ENCODE results near the gene JARID2.

Gene JARID2

GRCh38 chr6:15513801-15514711 is 268.2 kb downstream of the JARID2 start:
- no peak for DNase-seq (ENCODE audit: low read depth in 3 of 3, low spot score in 1 of 3)

GRCh38 chr6:15515226-15515625 is 269.4 kb downstream of the JARID2 start:
- DNase-seq (ENCODE audit: low read depth in 3 of 3, low spot score in 1 of 3) = no peak

- no peak for DNase-seq (ENCODE audit: low read depth in 3 of 3, low spot score in 1 of 3)
Measured at GRCh38 chr6:15515660-15516375, 269.9 kb downstream of the JARID2 start.

- no peak for DNase-seq (ENCODE audit: low read depth in 3 of 3, low spot score in 1 of 3)
Measured at GRCh38 chr6:15516378-15516777, 270.5 kb downstream of the JARID2 start.

- no peak for DNase-seq (ENCODE audit: low read depth in 3 of 3, low spot score in 1 of 3)
Measured at GRCh38 chr6:15516923-15517560, 271.2 kb downstream of the JARID2 start.

- DNase-seq (ENCODE audit: low read depth in 3 of 3, low spot score in 1 of 3) = no peak
Measured at GRCh38 chr6:15517600-15517999, 271.7 kb downstream of the JARID2 start.

- DNase-seq (ENCODE audit: low read depth in 3 of 3, low spot score in 1 of 3) = no peak
Measured at GRCh38 chr6:15518057-15518456, 272.2 kb downstream of the JARID2 start.

- no peak for DNase-seq (ENCODE audit: low read depth in 3 of 3, low spot score in 1 of 3)
Measured at GRCh38 chr6:15518878-15519277, 273.0 kb downstream of the JARID2 start.

- DNase-seq (ENCODE audit: low read depth in 3 of 3, low spot score in 1 of 3) = no peak
Measured at GRCh38 chr6:15519681-15520080, 273.8 kb downstream of the JARID2 start.

- DNase-seq (ENCODE audit: low read depth in 3 of 3, low spot score in 1 of 3) = no peak
Measured at GRCh38 chr6:15520626-15521203, 274.8 kb downstream of the JARID2 start.

GRCh38 chr6:15521582-15521981 is 275.7 kb downstream of the JARID2 start:
- DNase-seq (ENCODE audit: low read depth in 3 of 3, low spot score in 1 of 3) = no peak

- DNase-seq (ENCODE audit: low read depth in 3 of 3, low spot score in 1 of 3) = no peak
Measured at GRCh38 chr6:15522026-15522425, 276.2 kb downstream of the JARID2 start.

GRCh38 chr6:15522427-15522826 is 276.6 kb downstream of the JARID2 start:
- DNase-seq (ENCODE audit: low read depth in 3 of 3, low spot score in 1 of 3) = no peak

- no peak for DNase-seq (ENCODE audit: low read depth in 3 of 3, low spot score in 1 of 3)
Measured at GRCh38 chr6:15522856-15523529, 277.1 kb downstream of the JARID2 start.

GRCh38 chr6:15523679-15524630 is 278.1 kb downstream of the JARID2 start:
- DNase-seq (ENCODE audit: low read depth in 3 of 3, low spot score in 1 of 3) = no peak

- no peak for DNase-seq (ENCODE audit: low read depth in 3 of 3, low spot score in 1 of 3)
Measured at GRCh38 chr6:15524861-15525401, 279.1 kb downstream of the JARID2 start.

- DNase-seq (ENCODE audit: low read depth in 3 of 3, low spot score in 1 of 3) = no peak
Measured at GRCh38 chr6:15526212-15526701, 280.4 kb downstream of the JARID2 start.

GRCh38 chr6:15527838-15528617 is 282.2 kb downstream of the JARID2 start:
- no peak for DNase-seq (ENCODE audit: low read depth in 3 of 3, low spot score in 1 of 3)

- DNase-seq (ENCODE audit: low read depth in 3 of 3, low spot score in 1 of 3) = no peak
Measured at GRCh38 chr6:15528870-15529269, 283.0 kb downstream of the JARID2 start.

Measured in stimulated activated CD4-positive, alpha-beta T cell treated with anti-CD3 and anti-CD28 coated beads, TNF-alpha, amount 100 ng/mL, for 1 hour (primary cell).